Neural progenitor cell (in vitro differentiated cells): Measurements from ENCODE around the gene PARD3B. TPM values are rescaled to one million over a fixed set of nuclear protein-coding genes. Genes with fewer than 3 reads are reported as not detected.

Experiments
- DNase-seq: peaks from one replicate; pipeline ENCODE4 v3.0.0-alpha.2; 2016; ENCODE audit warnings: low spot score
- H2AFZ ChIP-seq: fragments of 200-600 bp; sonication (generic); replicated peaks from 2 replicates; pipeline ENCODE4 v1.6.1; 2016; ENCODE audit warnings: antibody characterized with exemption
- H3F3A ChIP-seq: fragments of 200-600 bp; sonication (generic); 2 replicates; pipeline ENCODE4 v1.6.1; 2016; ENCODE audit warnings: antibody characterized with exemption, low read depth
- H3K27ac ChIP-seq: fragments of 200-600 bp; sonication (generic); 2 replicates; pipeline ENCODE4 v1.5.1; 2016; ENCODE audit warnings: mild to moderate bottlenecking
- H3K27me3 ChIP-seq: fragments of 200-600 bp; sonication (generic); 2 replicates; pipeline ENCODE4 v1.6.1; 2016; ENCODE audit warnings: mild to moderate bottlenecking, moderate library complexity
- H3K36me3 ChIP-seq: fragments of 200-600 bp; sonication (generic); 2 replicates; pipeline ENCODE4 v1.5.1; 2016
- H3K4me1 ChIP-seq: fragments of 200-600 bp; sonication (generic); 2 replicates; pipeline ENCODE4 v1.6.1; 2016; ENCODE audit warnings: mixed run types
- H3K4me2 ChIP-seq: fragments of 200-600 bp; sonication (generic); 2 replicates; pipeline ENCODE4 v1.6.1; 2016
- H3K4me3 ChIP-seq: fragments of 200-600 bp; sonication (generic); 2 replicates; pipeline ENCODE4 v1.5.1; 2016
- H3K79me2 ChIP-seq: fragments of 200-600 bp; sonication (generic); 2 replicates; pipeline ENCODE4 v1.6.1; 2016; ENCODE audit warnings: low read depth
- H3K9ac ChIP-seq: fragments of 200-600 bp; sonication (generic); 2 replicates; pipeline ENCODE4 v1.6.1; 2016
- H3K9me3 ChIP-seq: fragments of 200-600 bp; sonication (generic); 2 replicates; pipeline ENCODE4 v1.5.1; 2016; ENCODE audit warnings: low read depth
- H4K20me1 ChIP-seq: fragments of 200-600 bp; sonication (generic); 2 replicates; pipeline ENCODE4 v1.6.1; 2016; ENCODE audit warnings: low read depth
- H3K27ac Mint-ChIP-seq: 3 replicates; pipeline ENCODE4 v1.8.0; 2021; ENCODE audit warnings: mixed read lengths
- H3K27me3 Mint-ChIP-seq: 2 replicates; pipeline ENCODE4 v1.8.0; 2022; ENCODE audit warnings: low read depth, mild to moderate bottlenecking, inconsistent platforms, moderate library complexity, mixed read lengths; ENCODE audit not compliant: insufficient read depth
- H3K36me3 Mint-ChIP-seq: 3 replicates; pipeline ENCODE4 v1.8.0; 2021; ENCODE audit warnings: mixed read lengths
- H3K4me1 Mint-ChIP-seq: 3 replicates; pipeline ENCODE4 v1.8.0; 2021; ENCODE audit warnings: mixed read lengths
- H3K4me3 Mint-ChIP-seq: 3 replicates; pipeline ENCODE4 v1.8.0; 2021; ENCODE audit warnings: mild to moderate bottlenecking, moderate library complexity, mixed read lengths
- H3K9me3 Mint-ChIP-seq: 3 replicates; pipeline ENCODE4 v1.8.0; 2020; ENCODE audit warnings: mixed read lengths
- EZH2 ChIP-seq: fragments of 200-600 bp; sonication (generic); IDR thresholded peaks from 2 replicates; pipeline ENCODE4 v1.6.1; 2017; ENCODE audit warnings: antibody characterized with exemption, mild to moderate bottlenecking, moderate library complexity
- EZH2phosphoT487 ChIP-seq: fragments of 200-600 bp; sonication (generic); IDR thresholded peaks from 2 replicates; pipeline ENCODE4 v1.6.1; 2017; ENCODE audit warnings: antibody characterized with exemption
- total RNA-seq: library from RNA; depleted of rRNA; stranded (reverse); fragments of >200 nt; gene quantifications from 2 replicates; pipeline ENCODE4 v1.2.3, GENCODE V29; 2015; ENCODE audit warnings: low replicate concordance
- TF ChIP-seq, protein P1 (sequence below): fragments of 200-600 bp; sonication (generic); IDR thresholded peaks from 2 replicates; pipeline ENCODE4 v1.5.1; 2017; ENCODE audit warnings: antibody characterized with exemption, mild to moderate bottlenecking

The PARD3B gene
- total RNA-seq, 1 donor from 2014 or later: 8.4 TPM

DNA sequence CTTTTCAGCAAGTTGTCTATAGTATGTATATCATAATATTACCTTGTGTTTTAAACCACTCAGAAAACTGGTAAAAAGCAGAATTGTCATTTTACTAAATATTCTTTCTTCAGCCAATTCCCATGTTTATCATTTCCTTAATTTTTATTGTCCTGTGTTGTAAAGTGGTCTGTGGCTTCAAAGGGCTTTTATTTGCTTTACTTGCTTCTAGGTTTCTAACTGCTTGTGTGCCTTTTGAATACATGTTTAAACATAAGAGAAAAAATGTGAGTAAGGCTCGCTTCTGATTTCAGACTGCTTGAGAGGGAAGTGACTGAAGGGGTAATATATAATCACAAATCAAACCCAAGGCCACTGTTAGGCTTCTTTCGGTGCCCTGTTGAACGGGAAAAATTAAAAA is 729.5 kb downstream of the PARD3B start:
- Histone ChIP-seq H3K36me3 (no peaks in the 10 kb centered on the region), H3K9ac (no peak overlapping the region), H3K4me3 (no peak overlapping the region), H2AFZ (no peak overlapping the region), H3F3A (no peaks in the 10 kb centered on the region), H3K27me3 (no peaks in the 10 kb centered on the region), H3K4me1 (peaks cover 33% of the 10 kb centered on the region), H4K20me1 (no peaks in the 10 kb centered on the region), H3K79me2 (no peaks in the 10 kb centered on the region), H3K27ac (no peak overlapping the region), H3K4me2 (no peak overlapping the region), H3K9me3 (no peaks in the 10 kb centered on the region)
- Mint-ChIP-seq H3K9me3 (no peaks in the 10 kb centered on the region), H3K4me1 (peaks cover 32% of the 10 kb centered on the region), H3K4me3 (no peak overlapping the region), H3K36me3 (no peaks in the 10 kb centered on the region), H3K27me3 (no peaks in the 10 kb centered on the region), H3K27ac (no peak overlapping the region)
- TF ChIP-seq, protein P1, sequence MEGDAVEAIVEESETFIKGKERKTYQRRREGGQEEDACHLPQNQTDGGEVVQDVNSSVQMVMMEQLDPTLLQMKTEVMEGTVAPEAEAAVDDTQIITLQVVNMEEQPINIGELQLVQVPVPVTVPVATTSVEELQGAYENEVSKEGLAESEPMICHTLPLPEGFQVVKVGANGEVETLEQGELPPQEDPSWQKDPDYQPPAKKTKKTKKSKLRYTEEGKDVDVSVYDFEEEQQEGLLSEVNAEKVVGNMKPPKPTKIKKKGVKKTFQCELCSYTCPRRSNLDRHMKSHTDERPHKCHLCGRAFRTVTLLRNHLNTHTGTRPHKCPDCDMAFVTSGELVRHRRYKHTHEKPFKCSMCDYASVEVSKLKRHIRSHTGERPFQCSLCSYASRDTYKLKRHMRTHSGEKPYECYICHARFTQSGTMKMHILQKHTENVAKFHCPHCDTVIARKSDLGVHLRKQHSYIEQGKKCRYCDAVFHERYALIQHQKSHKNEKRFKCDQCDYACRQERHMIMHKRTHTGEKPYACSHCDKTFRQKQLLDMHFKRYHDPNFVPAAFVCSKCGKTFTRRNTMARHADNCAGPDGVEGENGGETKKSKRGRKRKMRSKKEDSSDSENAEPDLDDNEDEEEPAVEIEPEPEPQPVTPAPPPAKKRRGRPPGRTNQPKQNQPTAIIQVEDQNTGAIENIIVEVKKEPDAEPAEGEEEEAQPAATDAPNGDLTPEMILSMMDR: no peak
- TF ChIP-seq EZH2phosphoT487 (no peak), EZH2 (no peak)
- DNase-seq: no peak

- peak; percentile 51 for DNase-seq
- no peaks in the 10 kb centered on the region for H3K79me2 ChIP-seq
- TF ChIP-seq EZH2 (no peak), EZH2phosphoT487 (no peak)
- TF ChIP-seq, protein P1: no peak
- no peaks in the 10 kb centered on the region for H4K20me1 ChIP-seq
- no peaks in the 10 kb centered on the region for H3F3A ChIP-seq
- H3K27me3 Mint-ChIP-seq: no peaks in the 10 kb centered on the region
- H3K4me1 ChIP-seq: peaks cover 47% of the 10 kb centered on the region
- peak overlapping the region; percentile 66 for H3K4me2 ChIP-seq
- no peak overlapping the region for H3K4me3 Mint-ChIP-seq
- H3K27ac Mint-ChIP-seq: peak overlapping the region; percentile 50
- peak overlapping the region; percentile 32 for H3K4me3 ChIP-seq
- no peaks in the 10 kb centered on the region for H3K36me3 ChIP-seq
- H3K9me3 Mint-ChIP-seq: no peaks in the 10 kb centered on the region
- H3K36me3 Mint-ChIP-seq: no peaks in the 10 kb centered on the region
- H3K4me1 Mint-ChIP-seq: peaks cover 37% of the 10 kb centered on the region
- H3K27me3 ChIP-seq: no peaks in the 10 kb centered on the region
- peak overlapping the region; percentile 70 for H2AFZ ChIP-seq
- no peak overlapping the region for H3K9ac ChIP-seq
- H3K27ac ChIP-seq: no peak overlapping the region
- no peaks in the 10 kb centered on the region for H3K9me3 ChIP-seq
These were observed 731.0 kb downstream of the PARD3B start for GRCh38 chr2:205276116-205276777.

GRCh38 chr2:205280596-205281236 is 735.4 kb downstream of the PARD3B start:
- TF ChIP-seq EZH2phosphoT487: no peak
- TF ChIP-seq, protein P1: no peak
- no peak overlapping the region for H3K4me3 Mint-ChIP-seq
- H2AFZ ChIP-seq: no peak overlapping the region
- no peaks in the 10 kb centered on the region for H3K79me2 ChIP-seq
- no peaks in the 10 kb centered on the region for H3K9me3 Mint-ChIP-seq
- no peaks in the 10 kb centered on the region for H3K27me3 Mint-ChIP-seq
- H3K36me3 ChIP-seq: no peaks in the 10 kb centered on the region
- H3K4me1 ChIP-seq: peaks cover 46% of the 10 kb centered on the region
- no peaks in the 10 kb centered on the region for H3K27me3 ChIP-seq
- H4K20me1 ChIP-seq: no peaks in the 10 kb centered on the region
- no peak overlapping the region for H3K27ac ChIP-seq
- no peaks in the 10 kb centered on the region for H3F3A ChIP-seq
- H3K4me3 ChIP-seq: no peak overlapping the region
- H3K4me1 Mint-ChIP-seq: peaks cover 39% of the 10 kb centered on the region
- no peaks in the 10 kb centered on the region for H3K36me3 Mint-ChIP-seq
- H3K27ac Mint-ChIP-seq: no peak overlapping the region
- no peak overlapping the region for H3K4me2 ChIP-seq
- H3K9ac ChIP-seq: no peak overlapping the region
- H3K9me3 ChIP-seq: no peaks in the 10 kb centered on the region
- DNase-seq: no peak
